SKM-1 treated with dmso at 0.1 percent for 144 hours (cell line): ENCODE measurements around the gene WFIKKN1.

Experiments
- DNase-seq: peaks from one replicate; lab custom pipeline; 2025; ENCODE audit not compliant: unreplicated experiment; lab: John Stamatoyannopoulos, UW

The WFIKKN1 gene, protein sequence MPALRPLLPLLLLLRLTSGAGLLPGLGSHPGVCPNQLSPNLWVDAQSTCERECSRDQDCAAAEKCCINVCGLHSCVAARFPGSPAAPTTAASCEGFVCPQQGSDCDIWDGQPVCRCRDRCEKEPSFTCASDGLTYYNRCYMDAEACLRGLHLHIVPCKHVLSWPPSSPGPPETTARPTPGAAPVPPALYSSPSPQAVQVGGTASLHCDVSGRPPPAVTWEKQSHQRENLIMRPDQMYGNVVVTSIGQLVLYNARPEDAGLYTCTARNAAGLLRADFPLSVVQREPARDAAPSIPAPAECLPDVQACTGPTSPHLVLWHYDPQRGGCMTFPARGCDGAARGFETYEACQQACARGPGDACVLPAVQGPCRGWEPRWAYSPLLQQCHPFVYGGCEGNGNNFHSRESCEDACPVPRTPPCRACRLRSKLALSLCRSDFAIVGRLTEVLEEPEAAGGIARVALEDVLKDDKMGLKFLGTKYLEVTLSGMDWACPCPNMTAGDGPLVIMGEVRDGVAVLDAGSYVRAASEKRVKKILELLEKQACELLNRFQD

DNA sequence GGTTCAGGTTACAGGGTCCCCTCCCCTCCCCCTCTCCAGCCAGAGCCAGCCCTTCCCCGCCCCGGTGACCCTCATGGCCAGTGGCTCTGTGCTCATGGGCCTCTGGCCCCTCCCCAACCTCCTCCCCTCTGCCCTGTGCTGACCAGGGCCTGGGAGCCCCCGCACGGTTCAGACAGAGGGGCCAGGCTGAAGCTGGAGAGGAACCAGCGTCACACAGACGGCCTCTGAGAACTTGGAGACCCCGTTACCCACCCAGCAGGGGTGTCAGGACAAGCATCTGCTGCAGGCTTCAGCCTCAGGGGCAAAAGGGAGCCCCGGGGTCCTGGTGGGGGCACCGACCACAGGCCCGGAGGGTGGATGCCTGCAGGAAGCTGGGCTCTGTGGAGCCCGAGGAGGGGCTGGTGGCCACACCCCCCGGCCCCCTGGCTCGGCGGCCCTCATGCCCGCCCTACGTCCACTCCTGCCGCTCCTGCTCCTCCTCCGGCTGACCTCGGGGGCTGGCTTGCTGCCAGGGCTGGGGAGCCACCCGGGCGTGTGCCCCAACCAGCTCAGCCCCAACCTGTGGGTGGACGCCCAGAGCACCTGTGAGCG, at the start of gene WFIKKN1:
WFIKKN1 (plus strand) TSS at position 171 of the 591 bp plus-strand sequence; CDS start at position 440, 269 bp downstream.
- DNase-seq, result no peak

DNA sequence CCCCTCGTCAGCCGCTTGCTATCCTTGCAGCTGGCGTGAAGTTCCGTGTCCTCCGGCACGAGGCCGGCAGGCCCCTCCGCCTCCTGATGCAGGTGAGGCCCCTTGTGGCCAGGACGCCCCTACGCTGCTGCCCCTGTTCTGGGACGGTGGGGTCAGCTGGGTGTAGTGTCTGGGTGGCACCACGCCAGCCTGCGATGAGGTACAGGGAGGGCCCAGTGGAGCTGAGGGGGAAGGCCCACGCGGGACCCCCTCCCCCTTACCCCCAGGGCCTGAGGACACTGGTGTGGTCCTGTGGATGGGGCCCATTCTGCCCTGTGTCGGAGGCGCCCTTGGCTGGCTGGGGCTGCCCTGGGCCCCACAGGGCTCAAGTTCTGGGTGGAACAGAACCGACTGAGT, 48.6 kb upstream of the WFIKKN1 start:
- DNase-seq, result no peak

DNA sequence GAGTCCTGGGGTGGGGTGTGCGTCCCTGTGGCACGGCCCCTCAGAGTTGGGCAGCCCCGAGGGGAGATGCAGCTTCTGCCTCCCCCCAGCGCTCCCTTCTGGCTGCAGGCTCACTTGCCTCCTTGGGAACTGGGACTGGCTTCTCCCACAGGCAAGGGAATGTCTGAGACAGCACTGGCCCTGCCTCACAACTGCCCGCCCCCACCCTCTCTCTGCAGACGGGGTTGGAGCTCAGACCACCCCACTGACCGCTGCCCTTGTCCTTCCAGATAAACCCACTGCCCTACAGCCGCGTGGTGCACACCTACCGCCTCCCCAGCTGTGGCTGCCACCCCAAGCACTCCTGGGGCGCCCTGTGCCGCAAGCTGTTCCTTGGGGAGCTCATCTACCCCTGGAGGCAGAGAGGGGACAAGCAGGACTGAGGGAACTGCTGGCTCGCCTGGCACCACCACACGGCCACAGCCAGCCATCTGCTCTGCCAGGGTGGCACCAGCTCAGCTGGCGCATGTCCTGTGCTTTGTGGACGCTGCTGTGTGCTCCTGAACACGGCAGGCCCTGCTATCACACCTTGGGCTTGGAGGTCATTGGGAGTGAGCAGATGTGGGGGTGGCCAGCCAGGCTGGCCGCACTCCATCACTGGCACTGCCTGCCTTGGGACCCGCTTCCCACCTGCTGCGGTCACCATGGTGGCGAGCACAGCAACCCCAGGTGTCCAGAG, 48.0 kb upstream of the WFIKKN1 start:
- no peak for DNase-seq

DNA sequence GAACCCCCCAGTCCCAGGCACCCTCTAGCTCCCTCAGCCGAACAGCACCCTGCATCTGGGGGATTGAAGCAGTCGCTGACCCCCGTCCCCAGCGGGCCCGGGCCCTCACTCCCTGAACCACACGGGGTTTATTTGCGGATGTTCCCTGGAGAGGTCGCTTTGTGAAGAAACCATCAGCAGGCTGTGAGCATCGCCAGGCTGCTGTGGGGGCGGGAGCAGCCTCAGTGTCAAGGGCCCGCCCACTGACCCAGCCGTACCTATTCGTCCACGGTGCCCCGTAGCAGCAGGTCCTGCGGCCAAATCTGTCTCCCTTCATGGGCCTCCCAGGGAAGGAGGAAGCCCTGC, 47.3 kb upstream of the WFIKKN1 start:
- no peak for DNase-seq

DNA sequence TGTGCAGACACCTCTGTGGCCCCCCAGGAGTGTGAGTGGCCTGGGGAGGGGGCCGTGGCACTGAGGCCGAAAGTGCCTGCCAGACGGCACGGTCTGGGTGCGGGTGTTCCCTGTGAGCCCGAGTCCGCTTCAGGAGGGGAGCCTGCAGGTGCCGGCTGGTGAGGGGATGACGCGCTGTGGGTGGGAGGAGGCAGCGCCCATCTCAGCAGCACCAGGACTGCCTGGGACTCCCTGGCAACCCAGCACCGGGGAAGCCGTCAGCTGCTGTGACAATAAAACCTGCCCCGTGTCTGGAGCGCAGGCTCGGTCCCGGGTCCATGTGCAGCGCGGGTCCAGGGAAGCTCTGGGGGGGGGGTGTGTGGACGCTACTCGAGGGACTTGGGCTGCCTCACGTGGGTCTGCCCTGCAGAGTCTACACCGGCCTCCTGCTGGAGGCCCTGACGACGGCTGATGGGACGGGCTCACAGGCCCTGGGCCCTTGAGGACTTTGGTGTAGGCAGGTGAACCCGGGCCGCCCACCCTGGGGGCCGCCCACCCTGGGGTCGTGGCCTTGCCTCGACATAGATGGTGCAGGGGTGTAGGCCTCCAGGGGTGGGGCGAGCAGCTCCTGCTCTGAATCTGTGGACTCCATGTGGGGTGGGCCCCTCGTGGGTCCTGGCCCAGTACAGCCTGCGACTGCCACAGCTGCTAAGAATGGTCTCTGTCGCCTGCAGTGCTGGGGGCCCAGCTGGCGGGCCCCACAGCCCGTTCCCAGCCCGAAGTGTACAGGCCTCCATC, 46.8 kb upstream of the WFIKKN1 start:
- no peak for DNase-seq

DNA sequence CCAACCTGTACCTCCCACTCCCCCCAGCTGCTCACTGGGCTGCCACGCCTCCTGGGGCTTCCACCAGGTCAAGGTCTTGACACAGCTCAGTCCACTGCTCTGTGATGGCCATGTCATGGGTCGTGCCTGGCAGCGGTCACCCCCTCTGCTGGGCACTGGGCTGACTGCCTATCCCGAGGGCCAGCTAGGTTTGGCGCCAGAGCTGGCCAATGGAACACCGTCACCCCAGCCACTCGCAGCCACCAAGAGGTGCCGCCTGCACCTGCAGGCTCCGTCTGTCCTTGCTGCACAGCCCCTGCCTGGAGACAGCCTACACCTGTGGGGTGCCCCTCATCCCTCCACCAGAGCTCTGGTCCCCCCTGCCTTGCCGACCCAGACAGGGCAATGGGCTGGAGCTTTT, 45.4 kb upstream of the WFIKKN1 start:
- no peak for DNase-seq

DNA sequence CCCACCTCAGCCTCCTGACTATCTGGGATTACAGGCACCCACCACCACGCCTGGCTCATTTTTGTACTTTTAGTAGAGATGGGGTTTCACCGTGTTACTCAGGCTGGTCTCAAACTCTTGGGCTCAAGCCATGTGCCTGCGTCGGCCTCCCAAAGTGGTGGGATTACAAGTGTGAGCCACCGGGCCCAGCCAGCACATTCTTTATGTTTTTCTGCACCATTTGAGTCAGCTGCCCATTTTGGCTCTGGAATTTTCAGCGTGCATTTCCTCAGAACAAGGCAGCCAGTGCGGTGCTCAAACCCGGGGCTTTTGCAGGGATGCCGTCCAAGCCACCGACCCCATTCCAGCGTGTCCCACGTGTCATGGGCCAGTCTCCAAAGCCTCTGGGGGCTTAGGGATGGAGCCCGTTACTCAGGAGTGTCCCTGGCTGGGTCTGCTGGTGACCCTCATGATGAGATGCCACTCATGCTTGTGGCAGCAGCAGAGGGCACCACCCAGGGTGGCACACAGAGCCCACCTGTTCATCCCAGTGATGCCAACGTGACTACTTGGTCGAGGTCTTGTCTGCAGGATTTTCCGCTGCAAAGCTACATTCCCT, 44.6 kb upstream of the WFIKKN1 start:
- no peak for DNase-seq

DNA sequence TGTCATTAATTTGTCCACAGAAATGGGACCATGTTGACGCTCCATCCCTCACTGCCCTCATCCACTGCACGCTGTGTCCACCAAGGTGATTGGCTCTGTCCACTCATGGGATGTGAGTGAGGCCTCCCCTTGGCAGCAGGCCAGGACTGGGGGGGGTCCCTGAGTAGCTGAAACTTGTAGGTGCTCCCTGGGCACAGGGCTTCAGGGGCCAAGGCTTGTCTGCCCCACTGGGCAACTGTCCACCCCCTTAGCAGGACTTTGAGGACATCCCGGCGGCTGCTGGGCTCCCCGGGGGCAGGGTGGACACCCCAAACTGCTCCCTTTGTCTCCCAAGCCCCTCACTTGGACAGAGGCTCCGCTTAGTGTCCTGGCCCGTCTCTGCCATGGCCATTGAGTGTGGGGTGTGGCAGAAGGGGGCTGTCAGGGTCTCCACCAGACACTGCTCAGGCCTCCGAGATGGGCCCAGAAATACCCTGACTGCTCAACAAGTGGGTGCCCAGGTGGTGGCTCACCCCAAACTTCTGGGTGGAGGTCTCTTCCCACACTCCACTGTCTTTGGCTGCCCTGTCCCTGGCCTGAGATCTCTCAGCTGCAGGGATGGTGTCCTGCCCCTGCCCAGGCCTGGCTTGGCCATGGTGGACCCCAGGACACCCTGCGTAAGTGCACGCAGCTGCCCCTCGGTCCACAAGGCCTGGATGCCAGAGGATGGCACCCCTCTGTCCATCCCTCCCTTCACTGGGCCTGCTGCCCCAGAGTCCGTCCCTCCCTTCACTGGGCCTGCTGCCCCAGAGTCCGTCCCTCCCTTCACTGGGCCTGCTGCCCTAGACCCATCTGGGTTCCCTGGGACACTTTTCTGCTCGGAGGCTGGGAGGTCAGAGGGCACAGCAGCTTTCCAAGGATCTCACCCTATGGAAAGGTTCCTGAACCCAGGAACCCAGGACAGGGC, 43.9 kb upstream of the WFIKKN1 start:
- DNase-seq, result no peak

DNA sequence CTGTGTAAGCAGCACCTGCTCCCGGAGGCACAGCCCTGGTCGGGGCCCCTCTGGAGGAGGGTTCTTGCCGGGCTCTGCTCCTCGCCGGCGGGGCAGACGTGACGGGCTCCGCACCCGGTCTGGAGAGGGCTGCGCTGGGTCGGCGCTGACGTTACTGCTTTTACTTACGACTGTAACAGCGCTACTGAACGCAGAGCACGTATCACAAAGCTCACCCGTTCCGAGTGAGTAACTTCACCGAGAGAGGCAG, 42.2 kb upstream of the WFIKKN1 start:
- no peak for DNase-seq

DNA sequence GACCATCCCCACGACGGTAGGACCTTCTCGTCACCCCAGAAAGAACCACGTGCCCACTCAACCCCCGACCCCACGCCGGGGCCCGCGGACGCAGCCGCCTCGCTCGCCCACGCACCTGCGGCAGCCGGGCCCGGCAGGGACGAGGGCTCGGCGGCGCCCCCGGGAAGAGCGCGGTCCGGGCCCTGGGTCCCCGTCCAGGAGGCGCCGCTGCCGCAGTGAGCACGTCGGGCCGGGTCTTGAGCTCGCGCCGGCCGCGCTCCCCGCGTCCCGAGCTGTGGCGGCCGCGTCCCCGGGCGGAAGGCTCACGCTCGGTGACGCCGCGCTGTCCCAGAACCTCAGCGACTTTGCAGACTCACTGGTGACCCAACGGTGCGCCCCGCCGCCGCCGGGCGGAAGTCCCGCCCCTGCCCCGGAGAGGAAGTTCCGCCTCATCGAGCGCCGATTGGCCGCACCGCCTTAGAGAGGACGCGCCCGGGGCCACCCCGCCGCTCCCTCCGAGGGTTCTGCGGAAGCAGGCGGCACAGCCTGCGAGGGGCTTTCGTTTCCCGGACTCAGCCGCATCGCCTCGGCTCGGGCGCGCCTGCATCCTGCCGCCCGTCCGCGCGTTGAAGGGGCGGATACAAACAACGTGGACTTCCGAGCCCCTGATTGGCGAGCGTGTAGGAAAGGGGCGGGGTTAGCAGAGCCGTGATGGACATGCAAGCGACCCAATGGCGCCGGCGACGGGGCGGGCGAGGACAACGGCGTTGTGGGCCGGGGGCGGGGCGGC, 41.7 kb upstream of the WFIKKN1 start:
- DNase-seq, result peak; percentile 86

DNA sequence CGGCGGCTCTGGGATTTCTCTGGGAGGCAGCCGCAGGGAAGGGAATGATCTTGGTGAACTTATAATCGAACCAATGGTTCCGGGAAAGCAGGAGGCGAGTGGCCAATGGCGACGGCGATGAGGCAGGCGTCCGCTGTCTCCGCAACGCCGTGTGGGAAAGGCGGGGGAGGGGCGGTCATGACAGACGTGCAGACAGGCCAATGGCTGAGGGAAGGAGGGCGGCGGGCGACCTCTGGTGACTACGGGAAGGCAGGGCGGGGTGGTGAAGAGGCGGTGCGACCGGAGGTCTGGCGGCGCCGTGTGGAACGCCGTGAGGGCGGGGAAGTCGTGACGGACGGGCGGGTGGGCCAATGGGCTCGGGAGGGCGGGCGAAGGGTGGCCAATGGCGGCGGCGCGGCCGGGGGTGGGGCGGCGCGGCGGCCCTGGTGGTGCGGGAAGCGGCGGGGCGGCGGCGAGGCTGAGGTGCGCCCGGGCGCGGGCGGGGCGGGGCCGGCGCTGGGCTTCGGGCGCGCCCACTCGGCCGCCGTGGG, 41.1 kb upstream of the WFIKKN1 start, which contains the start of gene RAB40C:
RAB40C (plus strand) TSS at position 409 of the 530 bp plus-strand sequence. CDS start 226 bp downstream, outside the sequence.
- DNase-seq, result peak; percentile 98

DNA sequence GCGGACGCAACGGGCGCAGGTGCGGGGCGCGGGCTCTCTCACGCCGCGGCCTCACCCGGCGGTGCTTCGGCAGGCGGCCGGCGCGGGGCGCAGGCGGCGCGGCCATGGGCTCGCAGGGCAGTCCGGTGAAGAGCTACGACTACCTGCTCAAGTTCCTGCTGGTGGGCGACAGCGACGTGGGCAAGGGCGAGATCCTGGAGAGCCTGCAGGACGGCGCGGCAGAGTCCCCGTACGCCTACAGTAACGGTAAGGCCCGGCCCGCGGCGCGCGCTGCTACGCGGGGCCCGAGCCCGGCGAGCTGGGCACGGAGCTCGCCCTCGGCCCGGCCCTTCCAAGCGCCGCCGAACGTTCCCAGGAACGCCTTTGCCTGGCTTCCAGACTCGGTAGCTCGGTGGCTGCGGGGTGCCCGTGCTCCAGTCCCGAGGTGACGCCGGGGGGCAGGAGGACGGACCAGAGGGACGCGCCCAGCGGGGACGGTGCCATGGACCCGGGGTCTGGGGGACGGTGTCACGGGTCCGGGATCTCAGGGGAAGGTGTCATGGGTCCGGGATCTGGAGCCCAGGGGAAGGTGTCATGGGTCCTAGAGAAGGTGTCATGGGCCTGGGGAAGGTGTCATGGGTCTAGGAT, 40.5 kb upstream of the WFIKKN1 start:
- no peak for DNase-seq

DNA sequence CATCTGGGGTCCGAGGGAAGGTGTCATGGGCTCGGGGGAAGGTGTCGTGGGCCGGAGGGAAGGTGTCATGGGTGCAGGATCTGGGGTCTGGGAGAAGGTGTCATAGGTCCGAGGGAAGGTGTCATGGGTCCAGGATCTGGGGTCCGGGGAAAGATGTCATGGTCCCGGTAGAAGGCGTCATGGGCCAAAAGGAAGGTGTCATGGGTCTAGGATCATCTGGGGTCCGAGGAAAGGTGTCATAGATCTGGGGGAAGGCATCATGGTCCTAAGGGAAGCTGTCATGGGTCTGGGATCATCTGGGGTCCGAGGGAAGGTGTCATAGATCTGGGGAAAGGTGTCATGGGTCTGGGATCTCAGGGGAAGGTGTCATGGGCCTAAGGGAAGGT, 40.0 kb upstream of the WFIKKN1 start:
- DNase-seq, result no peak

DNA sequence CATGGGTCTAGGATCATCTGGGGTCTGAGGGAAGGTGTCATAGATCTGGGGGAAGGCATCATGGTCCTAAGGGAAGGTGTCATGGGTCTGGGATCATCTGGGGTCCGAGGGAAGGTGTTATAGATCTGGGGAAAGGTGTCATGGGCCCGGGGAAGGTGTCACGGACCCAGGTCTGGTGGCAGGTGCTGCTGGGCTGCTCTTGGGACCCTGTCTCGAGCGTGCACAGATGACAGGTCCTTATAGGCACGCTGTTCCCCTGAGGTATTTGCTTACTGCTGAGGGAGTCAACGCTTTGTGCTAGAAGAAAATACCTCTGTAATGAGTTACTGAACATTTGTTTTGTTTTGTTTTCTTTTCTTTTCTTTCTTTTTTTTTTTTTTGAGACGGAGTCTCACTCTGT, 39.6 kb upstream of the WFIKKN1 start:
- no peak for DNase-seq

DNA sequence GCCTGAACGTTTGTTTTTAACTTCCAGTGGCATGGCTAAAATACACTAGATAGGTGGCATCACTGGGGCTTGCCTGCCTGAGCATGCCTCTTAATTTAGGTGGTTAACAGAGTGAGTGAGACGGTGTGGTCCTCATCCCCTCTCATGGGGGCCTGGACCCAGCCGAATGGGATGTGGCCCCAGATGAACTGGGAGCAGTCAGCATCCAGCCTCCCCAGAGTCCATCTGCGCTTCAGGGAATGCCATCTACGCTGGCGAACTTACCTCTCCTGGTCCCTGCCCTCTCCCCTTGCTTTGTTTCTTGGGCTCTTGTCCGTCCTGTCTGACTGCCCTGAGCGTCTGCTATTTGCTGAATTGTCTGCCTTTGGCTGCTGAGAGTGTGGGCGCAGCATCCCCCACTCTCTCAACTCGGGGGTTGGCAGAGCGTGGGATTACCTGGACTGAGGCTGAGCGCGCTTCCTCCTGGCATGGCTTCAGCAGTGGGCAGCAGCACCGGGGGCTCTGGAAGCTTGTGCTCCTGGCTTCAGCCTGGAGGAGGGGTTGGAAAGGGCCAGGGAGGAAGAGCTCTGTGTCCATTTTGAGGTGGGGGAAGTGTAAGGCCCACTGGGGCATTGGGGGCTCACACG, 38.8 kb upstream of the WFIKKN1 start:
- no peak for DNase-seq

DNA sequence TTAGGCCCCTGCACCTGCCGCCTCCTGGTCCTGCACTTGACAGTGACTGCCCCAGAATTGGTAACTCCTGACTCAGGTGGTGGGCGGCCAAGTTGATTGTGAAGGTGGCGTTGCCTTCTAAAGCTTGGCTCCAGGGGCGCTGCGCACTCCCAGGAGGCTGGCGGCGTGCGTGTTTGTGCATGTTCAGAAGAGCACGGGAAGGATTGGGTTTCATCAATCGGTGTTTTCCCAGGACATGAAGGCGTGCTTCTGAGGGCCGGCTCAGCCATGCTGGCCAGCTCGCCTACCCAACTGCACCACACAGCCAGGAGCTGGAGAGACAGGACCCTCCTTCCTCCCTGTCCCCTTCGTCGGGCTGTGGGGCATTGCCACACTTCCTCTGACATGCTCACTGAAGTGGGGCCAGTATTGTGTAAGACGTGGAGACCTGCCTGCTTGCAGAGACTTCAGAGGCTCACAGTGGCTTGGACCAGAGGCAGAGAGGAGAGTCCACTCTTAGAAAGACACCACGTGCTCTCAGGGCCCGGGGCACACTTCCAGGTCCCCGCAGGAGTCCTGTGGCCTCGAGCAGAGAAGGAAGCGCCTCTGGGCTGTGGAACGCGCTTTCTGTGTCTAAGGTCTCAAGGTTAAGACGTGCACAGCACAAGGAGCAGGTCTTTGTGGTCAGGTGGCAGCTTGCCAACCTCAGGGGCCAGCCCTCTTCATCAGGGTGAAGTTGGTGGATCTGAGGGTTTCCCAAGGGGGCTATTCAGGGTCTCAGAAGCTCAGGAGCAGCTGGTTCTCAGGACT, 38.1 kb upstream of the WFIKKN1 start:
- DNase-seq, result peak; percentile 93

DNA sequence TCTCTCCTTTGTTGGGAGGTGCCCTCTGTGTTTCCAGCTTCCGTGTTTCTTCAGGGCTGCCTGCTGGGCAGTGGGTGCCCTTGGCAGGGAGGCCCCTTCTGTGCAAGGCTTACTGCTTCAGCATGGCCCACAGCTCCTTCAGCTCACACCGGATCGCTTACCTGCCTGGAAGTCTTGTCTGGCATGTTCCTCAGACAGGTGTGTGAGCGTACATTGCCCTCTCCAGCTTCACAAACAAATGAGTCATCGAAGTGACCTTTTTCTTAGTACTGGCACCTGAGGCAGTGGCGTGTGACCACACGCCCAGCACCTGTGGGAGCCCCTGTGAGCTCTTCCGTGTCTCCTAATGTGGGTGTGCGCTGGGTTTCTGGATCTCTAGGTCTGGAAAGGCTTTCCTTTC, 37.4 kb upstream of the WFIKKN1 start:
- no peak for DNase-seq
